ENCODE data around the gene CRB3.
"Not testable (repeated sequence)": the region's sequence is repeated elsewhere in the genome, so short reads cannot be mapped to it uniquely, and the experiment has no call there.

The CRB3 gene

GRCh38 chr19:6508028-6508771 lies 44.1 kb downstream of the CRB3 start:
- intact Hi-C loops (cut with DNase I); DNase-seq: not testable (repeated sequence)

- DNase-seq, result peak; percentile 81 to 98 (median 92)
- intact Hi-C loops (cut with DNase I), result no loop called here
Measured at GRCh38 chr19:6509118-6509971, 45.3 kb downstream of the CRB3 start.

- intact Hi-C loops (cut with DNase I), result no loop called here
- DNase-seq, result no peak
Measured at GRCh38 chr19:6510618-6511017, 46.5 kb downstream of the CRB3 start.

- DNase-seq, result no peak
- intact Hi-C loops (cut with DNase I), result no loop called here
Measured at GRCh38 chr19:6514089-6514488, 50.0 kb downstream of the CRB3 start.

GRCh38 chr19:6514926-6515544 lies 51.0 kb downstream of the CRB3 start:
- intact Hi-C loops (cut with DNase I), result no loop called here
- DNase-seq, result no peak

- intact Hi-C loops (cut with DNase I), result loop anchor here (2.0 kb wide), 1 partner anchor 345 kb away; no protein-coding TSS in a partner anchor
- DNase-seq, result peak; percentile 86 to 98 (median 96)
Measured at GRCh38 chr19:6516018-6516658, 52.1 kb downstream of the CRB3 start.

All from head of caudate nucleus (tissue), 42 donors.